ENCODE measurements around the gene KLK4.

KLK4 gene

DNA sequence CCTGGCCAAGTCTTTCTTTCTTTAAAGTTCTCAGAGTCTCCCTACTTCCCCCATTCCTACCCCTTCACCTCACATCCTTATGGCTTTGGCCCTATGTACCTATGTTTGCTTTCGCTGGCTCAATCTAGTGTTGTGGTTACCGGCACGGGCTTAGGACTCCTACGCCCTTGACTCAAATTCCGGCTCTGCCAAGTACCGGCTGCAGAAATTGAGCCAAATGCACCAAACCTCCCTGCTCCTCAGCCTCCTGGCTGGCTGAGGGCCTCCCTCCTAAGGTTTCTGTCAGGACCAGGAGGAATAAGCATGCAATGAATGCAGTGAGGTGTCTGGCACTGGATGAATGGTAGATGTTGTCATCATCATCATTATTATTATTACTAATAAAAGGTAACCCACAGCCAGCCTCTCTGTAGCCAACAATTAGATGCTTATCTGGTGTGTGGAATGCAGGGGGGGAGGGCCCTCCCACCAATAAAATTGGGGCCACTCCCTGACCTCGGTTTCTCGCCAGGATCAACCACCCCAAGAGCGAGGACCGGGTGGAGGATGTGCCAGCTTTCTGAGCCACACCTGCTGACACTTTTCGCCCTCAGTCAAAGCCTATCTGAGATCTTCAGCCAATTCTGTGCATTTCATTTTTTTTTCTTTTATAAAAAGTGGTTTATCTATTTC is 21.0 kb upstream of the KLK4 start:
- Histone ChIP-seq H3K4me1 (ENCODE audit: control insufficient read depth, insufficient read depth, low read length) (no peaks in the 10 kb centered on the region), H3K9ac (ENCODE audit: low read depth, low read length) (no peak overlapping the region), H3K4me3 (ENCODE audit: low read depth, low read length) (no peak overlapping the region)

DNA sequence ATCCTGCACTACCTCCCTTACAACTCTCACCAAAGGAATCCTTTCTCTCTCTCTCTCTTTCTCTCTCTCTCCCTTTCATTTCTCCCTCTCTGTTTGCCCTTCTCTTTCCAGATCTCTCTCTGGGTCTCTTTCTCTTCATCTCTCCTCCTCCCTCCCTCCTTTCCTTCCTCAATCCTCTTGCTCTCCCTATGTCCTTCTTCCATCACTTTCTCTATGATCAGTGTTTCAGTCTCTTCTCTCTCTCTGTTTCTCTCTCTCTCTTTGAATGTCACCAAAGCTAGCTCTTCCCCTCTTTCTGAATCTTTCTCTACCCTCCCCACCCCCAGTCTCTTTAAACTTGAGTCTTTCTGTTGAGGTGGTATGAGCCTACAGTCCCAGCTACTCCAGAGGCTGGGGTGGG is 19.8 kb upstream of the KLK4 start:
- Histone ChIP-seq H3K27me3 (ENCODE audit: control insufficient read depth, insufficient read depth, low read length) (peaks cover 7% of the 10 kb centered on the region), H3K9ac (ENCODE audit: low read depth, low read length) (no peak overlapping the region), H3K4me3 (ENCODE audit: low read depth, low read length) (no peak overlapping the region), H3K36me3 (ENCODE audit: control insufficient read depth, insufficient read depth, low read length) (no peaks in the 10 kb centered on the region), H3K9me3 (ENCODE audit: control insufficient read depth, insufficient read depth, low read length) (no peaks in the 10 kb centered on the region), H3K4me1 (ENCODE audit: control insufficient read depth, insufficient read depth, low read length) (no peaks in the 10 kb centered on the region)

More for the DNA sequence above, 21.0 kb upstream of the KLK4 start:
- peaks cover 7% of the 10 kb centered on the region for H3K27me3 ChIP-seq (ENCODE audit: control insufficient read depth, insufficient read depth, low read length)
- H3K9me3 ChIP-seq (ENCODE audit: control insufficient read depth, insufficient read depth, low read length), result no peaks in the 10 kb centered on the region
- H3K36me3 ChIP-seq (ENCODE audit: control insufficient read depth, insufficient read depth, low read length), result no peaks in the 10 kb centered on the region

DNA sequence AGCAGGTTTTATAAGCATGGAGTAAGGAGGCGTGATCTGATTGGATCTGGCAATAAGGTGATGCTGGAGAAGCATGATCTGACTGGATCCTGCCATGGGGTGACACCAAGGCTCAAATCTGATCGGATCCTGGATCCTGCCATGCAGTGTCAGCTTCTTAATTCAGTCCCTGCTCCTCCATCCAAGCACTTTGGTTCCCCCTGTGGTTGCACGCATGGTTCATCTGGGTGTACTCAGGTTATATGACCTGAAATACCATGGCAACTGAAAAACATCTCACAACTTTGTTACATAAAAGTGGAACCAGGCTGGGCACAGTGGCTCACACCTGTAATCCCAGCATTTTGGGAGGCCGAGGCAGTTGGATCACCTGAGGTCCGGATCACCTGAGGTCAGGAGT is 17.6 kb upstream of the KLK4 start:
- Histone ChIP-seq H3K27me3 (ENCODE audit: control insufficient read depth, insufficient read depth, low read length) (peaks cover 5% of the 10 kb centered on the region), H3K9me3 (ENCODE audit: control insufficient read depth, insufficient read depth, low read length) (no peaks in the 10 kb centered on the region), H3K36me3 (ENCODE audit: control insufficient read depth, insufficient read depth, low read length) (no peaks in the 10 kb centered on the region), H3K4me1 (ENCODE audit: control insufficient read depth, insufficient read depth, low read length) (no peaks in the 10 kb centered on the region), H3K9ac (ENCODE audit: low read depth, low read length) (no peak overlapping the region), H3K4me3 (ENCODE audit: low read depth, low read length) (no peak overlapping the region)

DNA sequence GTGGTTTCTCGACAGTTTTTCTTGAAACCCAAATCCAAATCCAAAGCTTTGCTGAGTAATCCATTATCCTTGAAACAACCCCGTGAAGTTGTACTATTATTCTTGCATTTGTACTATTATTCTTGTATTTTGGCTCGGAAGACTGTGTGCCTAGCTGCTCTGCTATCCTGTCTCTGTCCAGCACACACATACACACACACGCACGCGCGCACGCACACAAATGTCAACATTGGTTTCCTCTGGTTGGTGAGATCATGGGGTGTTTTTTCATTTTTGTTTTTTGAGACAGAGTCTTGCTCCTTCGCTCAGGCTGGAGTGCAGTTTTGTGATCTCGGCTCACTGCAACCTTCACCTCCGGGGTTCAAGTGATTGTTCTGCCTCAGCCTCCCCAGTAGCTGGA is 14.9 kb upstream of the KLK4 start:
- Histone ChIP-seq H3K27me3 (ENCODE audit: control insufficient read depth, insufficient read depth, low read length) (peaks cover 13% of the 10 kb centered on the region), H3K9me3 (ENCODE audit: control insufficient read depth, insufficient read depth, low read length) (no peaks in the 10 kb centered on the region), H3K4me3 (ENCODE audit: low read depth, low read length) (no peak overlapping the region), H3K9ac (ENCODE audit: low read depth, low read length) (no peak overlapping the region), H3K36me3 (ENCODE audit: control insufficient read depth, insufficient read depth, low read length) (no peaks in the 10 kb centered on the region), H3K4me1 (ENCODE audit: control insufficient read depth, insufficient read depth, low read length) (peaks cover 8% of the 10 kb centered on the region)

DNA sequence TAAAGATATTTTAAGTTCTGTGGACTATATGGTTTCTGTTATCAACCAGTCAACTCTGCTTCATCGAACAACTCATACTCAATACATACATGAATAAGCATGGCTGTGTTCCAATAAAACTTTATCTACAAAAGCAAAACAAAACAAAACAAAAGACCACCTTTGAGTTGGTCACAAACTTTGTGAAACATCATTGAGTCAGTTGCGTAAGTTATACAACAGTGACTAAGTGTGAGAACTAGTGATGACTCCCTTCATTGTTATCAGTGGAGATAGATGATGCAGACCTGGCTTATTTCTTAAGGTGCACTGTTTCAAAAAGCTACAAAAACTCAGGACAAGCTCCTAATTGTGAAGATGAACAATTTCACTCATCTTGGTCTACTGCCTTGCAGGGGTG is 14.5 kb upstream of the KLK4 start:
- Histone ChIP-seq H3K9me3 (ENCODE audit: control insufficient read depth, insufficient read depth, low read length) (no peaks in the 10 kb centered on the region), H3K4me1 (ENCODE audit: control insufficient read depth, insufficient read depth, low read length) (peaks cover 8% of the 10 kb centered on the region), H3K36me3 (ENCODE audit: control insufficient read depth, insufficient read depth, low read length) (no peaks in the 10 kb centered on the region), H3K4me3 (ENCODE audit: low read depth, low read length) (no peak overlapping the region), H3K27me3 (ENCODE audit: control insufficient read depth, insufficient read depth, low read length) (peaks cover 13% of the 10 kb centered on the region), H3K9ac (ENCODE audit: low read depth, low read length) (no peak overlapping the region)

DNA sequence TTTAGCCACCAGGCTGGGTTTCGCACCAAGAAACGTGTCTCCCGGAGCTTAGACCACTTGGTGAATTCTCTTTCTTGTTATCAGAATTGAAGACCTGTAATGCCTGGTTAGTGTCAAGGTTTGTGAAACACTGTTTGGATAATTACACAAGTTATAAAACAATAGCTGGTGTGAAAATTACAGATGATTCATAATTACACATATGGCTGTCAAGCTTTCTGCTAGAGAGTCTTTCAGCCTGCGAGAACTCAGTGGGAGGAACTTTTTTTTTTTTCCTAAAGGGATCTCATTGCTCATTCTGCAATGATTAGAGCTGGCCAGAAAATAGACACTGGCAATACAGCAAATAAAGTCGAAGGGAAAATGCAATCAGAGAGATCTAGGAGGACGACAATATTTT is 13.4 kb upstream of the KLK4 start:
- Histone ChIP-seq H3K4me3 (ENCODE audit: low read depth, low read length) (no peak overlapping the region), H3K9me3 (ENCODE audit: control insufficient read depth, insufficient read depth, low read length) (no peaks in the 10 kb centered on the region), H3K9ac (ENCODE audit: low read depth, low read length) (no peak overlapping the region), H3K36me3 (ENCODE audit: control insufficient read depth, insufficient read depth, low read length) (no peaks in the 10 kb centered on the region), H3K27me3 (ENCODE audit: control insufficient read depth, insufficient read depth, low read length) (peaks cover 13% of the 10 kb centered on the region), H3K4me1 (ENCODE audit: control insufficient read depth, insufficient read depth, low read length) (peaks cover 8% of the 10 kb centered on the region)

DNA sequence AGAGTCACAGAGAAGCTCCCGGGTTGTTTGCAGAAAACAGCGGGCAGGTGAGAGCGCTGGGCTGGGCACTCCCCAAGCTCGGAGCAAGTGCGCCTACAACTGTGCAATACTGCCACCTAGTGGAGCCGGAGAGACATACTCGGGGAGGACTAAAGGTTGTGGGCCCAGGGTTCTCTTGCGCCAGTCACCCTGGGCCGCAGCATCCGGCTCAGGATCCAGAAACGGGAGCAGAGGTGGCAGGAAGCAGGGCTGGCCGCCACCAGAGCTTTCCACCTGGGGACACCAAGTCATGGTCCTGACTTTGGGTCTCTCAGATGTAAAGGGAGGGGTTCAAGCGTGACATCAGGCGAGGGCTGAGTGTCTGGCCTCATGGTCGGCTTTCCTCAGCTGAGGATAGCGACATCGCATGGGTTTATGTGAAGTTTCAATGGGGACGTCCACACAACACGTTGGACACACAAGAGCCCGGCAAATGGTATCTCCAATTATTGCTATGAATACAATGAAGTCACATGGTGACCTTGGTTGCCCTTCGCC is 11.2 kb upstream of the KLK4 start:
- Histone ChIP-seq H3K4me3 (ENCODE audit: low read depth, low read length) (peak overlapping the region; percentile 35), H3K4me1 (ENCODE audit: control insufficient read depth, insufficient read depth, low read length) (peaks cover 8% of the 10 kb centered on the region), H3K27me3 (ENCODE audit: control insufficient read depth, insufficient read depth, low read length) (peaks cover 19% of the 10 kb centered on the region), H3K9me3 (ENCODE audit: control insufficient read depth, insufficient read depth, low read length) (no peaks in the 10 kb centered on the region), H3K36me3 (ENCODE audit: control insufficient read depth, insufficient read depth, low read length) (no peaks in the 10 kb centered on the region), H3K9ac (ENCODE audit: low read depth, low read length) (no peak overlapping the region)

DNA sequence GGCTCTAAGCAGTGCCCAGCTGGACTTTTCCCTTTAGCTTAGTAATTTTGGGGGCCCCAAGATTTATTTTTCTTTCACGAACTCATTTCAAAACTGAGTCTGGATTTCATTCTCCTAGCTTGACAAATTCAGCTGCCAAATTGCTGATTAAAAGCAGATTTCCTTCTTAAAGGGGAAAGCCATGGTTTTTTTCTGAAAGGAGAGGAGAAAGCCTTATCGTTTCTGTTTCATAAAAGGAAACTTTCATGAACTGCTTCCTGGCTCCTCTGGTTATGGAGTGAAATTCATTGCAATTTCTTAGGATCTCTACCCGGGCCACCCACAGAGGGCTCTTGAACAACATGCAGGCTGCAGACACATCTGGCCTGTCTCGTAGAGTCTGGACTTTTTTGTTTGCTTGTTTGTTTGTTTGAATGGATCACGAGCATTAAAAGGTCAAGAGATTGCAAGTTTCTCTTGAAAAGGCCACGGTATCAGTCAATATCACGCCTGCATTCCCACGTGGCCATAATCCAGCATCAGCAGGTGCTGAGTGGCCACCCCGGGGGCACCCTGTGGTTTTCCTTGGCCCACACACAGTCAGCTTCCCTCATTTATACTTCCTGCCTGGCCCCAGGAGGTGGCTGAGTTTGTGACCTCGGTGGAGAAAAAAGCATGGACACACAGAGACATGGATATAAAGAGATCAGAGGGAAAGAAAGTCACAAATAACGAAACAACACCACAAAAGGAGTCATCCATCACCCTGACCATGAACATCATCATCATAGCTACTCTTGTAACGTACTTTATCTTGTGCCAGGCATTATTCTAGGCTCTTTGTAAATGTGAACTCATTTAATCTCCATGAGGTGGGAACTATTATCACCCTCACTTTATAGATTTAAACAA is 10.5 kb upstream of the KLK4 start:
- Histone ChIP-seq H3K36me3 (ENCODE audit: control insufficient read depth, insufficient read depth, low read length) (no peaks in the 10 kb centered on the region), H3K9me3 (ENCODE audit: control insufficient read depth, insufficient read depth, low read length) (no peaks in the 10 kb centered on the region), H3K27me3 (ENCODE audit: control insufficient read depth, insufficient read depth, low read length) (peaks cover 21% of the 10 kb centered on the region), H3K4me1 (ENCODE audit: control insufficient read depth, insufficient read depth, low read length) (peaks cover 8% of the 10 kb centered on the region), H3K9ac (ENCODE audit: low read depth, low read length) (no peak overlapping the region), H3K4me3 (ENCODE audit: low read depth, low read length) (peak overlapping the region; percentile 35)

DNA sequence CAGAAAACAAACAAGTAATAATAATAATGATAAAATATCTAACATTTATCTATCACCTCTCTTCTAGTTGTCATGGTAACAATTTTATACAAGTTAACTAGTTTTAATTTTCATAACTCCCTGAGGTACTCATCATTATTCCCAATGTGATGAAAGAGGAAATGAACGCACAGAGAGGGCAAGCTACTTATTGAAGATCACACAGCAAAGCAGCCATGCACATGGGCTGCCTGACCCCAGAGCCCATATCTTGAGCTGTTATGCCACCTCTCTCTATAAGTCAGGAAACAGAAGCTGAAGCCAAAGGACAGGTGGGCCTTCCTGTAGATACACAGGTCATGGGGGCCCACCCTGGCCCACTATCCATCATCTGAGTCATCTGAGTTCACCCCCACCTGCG is 4.9 kb upstream of the KLK4 start:
- H3K9me3 ChIP-seq (ENCODE audit: control insufficient read depth, insufficient read depth, low read length), result no peaks in the 10 kb centered on the region
- no peaks in the 10 kb centered on the region for H3K36me3 ChIP-seq (ENCODE audit: control insufficient read depth, insufficient read depth, low read length)
- no peak overlapping the region for H3K4me3 ChIP-seq (ENCODE audit: low read depth, low read length)
- peaks cover 53% of the 10 kb centered on the region for H3K27me3 ChIP-seq (ENCODE audit: control insufficient read depth, insufficient read depth, low read length)
- H3K9ac ChIP-seq (ENCODE audit: low read depth, low read length), result no peak overlapping the region
- no peaks in the 10 kb centered on the region for H3K4me1 ChIP-seq (ENCODE audit: control insufficient read depth, insufficient read depth, low read length)

DNA sequence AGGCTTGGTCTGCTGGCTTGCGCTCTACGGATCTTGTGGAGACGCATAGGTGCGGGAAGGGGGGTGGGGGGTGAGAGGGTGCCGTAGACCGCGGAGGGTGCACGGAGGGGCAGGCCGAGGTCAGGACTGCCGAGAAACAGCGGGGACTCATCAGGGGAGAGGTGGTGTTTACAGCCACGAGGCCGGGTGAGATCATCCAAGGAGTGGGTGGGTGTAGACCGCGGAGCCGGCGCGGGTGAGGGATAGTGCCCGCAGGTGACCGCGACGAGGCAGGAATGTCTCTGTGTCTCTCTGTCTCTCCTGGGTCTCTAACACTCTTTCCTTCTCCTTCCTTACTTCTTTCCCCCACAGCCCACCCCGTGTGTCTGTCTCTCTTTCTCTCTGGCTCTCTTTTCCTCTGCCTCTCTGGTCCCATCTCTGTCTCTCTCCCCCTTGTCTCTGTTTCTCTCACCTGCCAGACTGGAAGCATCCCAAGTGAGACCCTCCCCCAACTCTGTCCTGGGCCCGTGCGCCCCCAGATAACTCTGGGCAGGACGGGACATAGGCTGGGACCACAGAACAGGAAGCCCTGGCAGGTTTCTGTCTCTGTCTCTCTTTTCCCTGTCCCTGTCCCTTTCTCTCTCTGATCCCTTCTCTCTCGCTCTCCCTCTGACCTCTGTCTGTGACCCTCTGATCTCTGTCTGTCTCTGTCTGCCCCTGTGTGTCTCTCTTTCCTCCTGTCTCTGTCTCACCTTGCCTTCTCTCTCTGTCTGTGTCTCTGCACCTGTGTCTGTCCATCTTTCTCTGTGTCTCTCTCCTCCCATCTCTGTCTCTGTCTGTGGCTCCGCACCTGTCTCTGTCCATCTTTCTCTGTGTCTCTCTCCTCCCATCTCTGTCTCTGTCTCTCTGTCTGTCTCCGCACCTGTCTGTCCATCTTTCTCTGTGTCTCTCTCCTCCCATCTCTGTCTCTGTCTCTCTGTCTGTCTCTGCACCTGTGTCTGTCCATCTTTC is 1.8 kb upstream of the KLK4 start:
- no peaks in the 10 kb centered on the region for H3K9me3 ChIP-seq (ENCODE audit: control insufficient read depth, insufficient read depth, low read length)
- H3K4me3 ChIP-seq (ENCODE audit: low read depth, low read length), result peak overlapping the region; percentile 48
- H3K36me3 ChIP-seq (ENCODE audit: control insufficient read depth, insufficient read depth, low read length), result no peaks in the 10 kb centered on the region
- no peaks in the 10 kb centered on the region for H3K4me1 ChIP-seq (ENCODE audit: control insufficient read depth, insufficient read depth, low read length)
- H3K27me3 ChIP-seq (ENCODE audit: control insufficient read depth, insufficient read depth, low read length), result peaks cover 62% of the 10 kb centered on the region
- no peak overlapping the region for H3K9ac ChIP-seq (ENCODE audit: low read depth, low read length)

DNA sequence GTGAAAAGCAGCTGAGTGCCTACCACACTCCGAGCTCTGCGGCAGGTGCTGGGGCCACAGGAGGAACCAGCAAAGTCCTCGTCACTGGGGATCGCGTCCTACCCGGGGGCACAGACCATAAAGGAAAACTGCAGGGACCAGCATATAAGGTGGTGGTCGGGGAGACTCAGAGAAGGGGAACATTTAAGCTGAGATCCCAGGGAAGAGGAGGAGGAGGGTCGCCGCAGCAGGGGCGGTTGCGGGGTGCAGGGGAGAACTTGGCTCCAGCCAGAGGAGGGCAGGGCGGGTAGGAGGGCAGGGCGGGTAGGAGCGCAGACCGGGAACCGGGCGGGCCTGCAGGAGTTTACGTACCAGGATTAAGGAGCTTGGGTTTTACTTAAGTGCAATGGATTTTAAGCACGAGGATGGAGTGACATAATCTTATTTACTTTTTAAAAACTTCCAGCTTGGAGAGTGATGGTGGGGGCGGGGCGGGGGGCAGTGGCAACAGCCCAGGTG is 956 bp upstream of the KLK4 start:
- no peak overlapping the region for H3K9ac ChIP-seq (ENCODE audit: low read depth, low read length)

More for the DNA sequence above, 956 bp upstream of the KLK4 start:
- no peaks in the 10 kb centered on the region for H3K4me1 ChIP-seq (ENCODE audit: control insufficient read depth, insufficient read depth, low read length)
- no peaks in the 10 kb centered on the region for H3K36me3 ChIP-seq (ENCODE audit: control insufficient read depth, insufficient read depth, low read length)
- H3K4me3 ChIP-seq (ENCODE audit: low read depth, low read length), result peak overlapping the region; percentile 48
- no peaks in the 10 kb centered on the region for H3K9me3 ChIP-seq (ENCODE audit: control insufficient read depth, insufficient read depth, low read length)
- H3K27me3 ChIP-seq (ENCODE audit: control insufficient read depth, insufficient read depth, low read length), result peaks cover 65% of the 10 kb centered on the region

All from iPS-15b (cell line).